Measurements from ENCODE around the gene CYTIP. TPM values are rescaled to one million over a fixed set of nuclear protein-coding genes. Genes with fewer than 3 reads are reported as not detected.

Gene CYTIP
- total RNA-seq, 1 experiment from 2014 or later: 1.2 TPM

- TF ChIP-seq ZNF396 (CRISPR knock-in tag; IDR thresholded peaks at IDR 0.05; ENCODE audit: borderline replicate concordance) (no peak), ZNF281 (CRISPR knock-in tag; IDR thresholded peaks at IDR 0.05) (no peak), TP53 (CRISPR knock-in tag; IDR thresholded peaks at IDR 0.05) (no peak), ERG (CRISPR knock-in tag; IDR thresholded peaks at IDR 0.05) (no peak), STAT6 (CRISPR knock-in tag; conservative IDR thresholded peaks at IDR 0.05; ENCODE audit: low read depth) (no peak), ZNF138 (CRISPR knock-in tag; conservative IDR thresholded peaks at IDR 0.05) (no peak), NFYB (CRISPR knock-in tag; conservative IDR thresholded peaks at IDR 0.05; ENCODE audit: low read depth) (no peak), PRRX2 (CRISPR knock-in tag; IDR thresholded peaks at IDR 0.05) (no peak), ZNF532 (CRISPR knock-in tag; IDR thresholded peaks at IDR 0.05; ENCODE audit: borderline replicate concordance) (no peak), NR2C2 (CRISPR knock-in tag; IDR thresholded peaks at IDR 0.05) (no peak), AFF4 (CRISPR knock-in tag; IDR thresholded peaks at IDR 0.05; ENCODE audit: borderline replicate concordance) (no peak), ATF1 (CRISPR knock-in tag; IDR thresholded peaks at IDR 0.05) (no peak), SMAD4 (CRISPR knock-in tag; IDR thresholded peaks at IDR 0.05) (no peak), IRF1 (CRISPR knock-in tag; IDR thresholded peaks at IDR 0.05) (no peak)
- Mint-ChIP-seq H3K36me3 (0 out of 2 replicates have a peak, but pooled peaks cover 6% of the 10 kb centered on the region), H3K9me3 (peaks cover 14% of the 10 kb centered on the region), H3K4me1 (no peaks in the 10 kb centered on the region), H3K4me3 (no peak overlapping the region), H3K27me3 (ENCODE audit: low read depth) (no peaks in the 10 kb centered on the region), H3K27ac (no peak overlapping the region)
- POLR2A ChIA-PET: no interaction called here
- CTCF ChIA-PET: no interaction called here
- DNase-seq (ENCODE audit: low spot score): no peak
- ATAC-seq: no peak
Observed at GRCh38 chr2:157420771-157421323, 23.0 kb downstream of the CYTIP start.
